Stomach (tissue), 4 donors: ENCODE measurements around the gene PLEKHH2.

Experiments used
- CTCF ChIP-seq, 7 experiments: fragments of 450-650 bp in 4 of 7; fragments of 200-600 bp in 3 of 7; sonication (generic) in 3 of 7; IDR thresholded peaks; one replicate each; pipeline ENCODE4 v1.5.1; 2016 to 2019; ENCODE audit warnings: antibody characterized with exemption in 7 of 7, control low read depth in 2 of 7, mild to moderate bottlenecking in 1 of 7
- EP300 ChIP-seq: sonication (generic); formaldehyde crosslinking; IDR thresholded peaks from one replicate; pipeline ENCODE4 v1.6.1; 2017; ENCODE audit warnings: antibody characterized with exemption
- POLR2A ChIP-seq, 4 donors: fragments of 450-650 bp; IDR thresholded peaks; one replicate each; pipeline ENCODE4 v1.6.1; 2016; ENCODE audit warnings: antibody characterized with exemption in 4 of 4, control low read depth in 2 of 4, mild to moderate bottlenecking in 1 of 4, moderate library complexity in 1 of 4
- POLR2AphosphoS5 ChIP-seq, 3 donors: sonication (generic); formaldehyde crosslinking; IDR thresholded peaks; one replicate each; pipeline ENCODE4 v1.6.1; 2016; ENCODE audit warnings: antibody characterized with exemption in 3 of 3

GRCh38 chr2:43637030-43637803 is at the start of gene PLEKHH2:
- no peak for TF ChIP-seq CTCF (IDR thresholded peaks at IDR 0.05)
- no peak for TF ChIP-seq EP300
- TF ChIP-seq POLR2A (IDR thresholded peaks at IDR 0.05): no peak
- peak in 2 of 3 donors; percentile 45 to 60 for TF ChIP-seq POLR2AphosphoS5 (IDR thresholded peaks at IDR 0.05)
